ENCODE data around the gene ZNF90. TPM values are rescaled to one million over a fixed set of nuclear protein-coding genes. Genes with fewer than 3 reads are reported as not detected.
A peak's percentile ranks its signal among the peaks of the same experiment; 100 is the strongest.

The ZNF90 gene
- total and polyA plus RNA-seq, 2 experiments from 2014 or later: 102 to 122 TPM

GRCh38 chr19:20154636-20155035 is 76.8 kb downstream of the ZNF90 start (continued):
- TF ChIP-seq ZNF462 (CRISPR knock-in tag; IDR thresholded peaks at IDR 0.05): no peak
- TF ChIP-seq NANOG (IDR thresholded peaks at IDR 0.05; ENCODE audit: borderline replicate concordance): no peak
- no peak for TF ChIP-seq ZNF114 (CRISPR knock-in tag; IDR thresholded peaks at IDR 0.05)
- no peak for TF ChIP-seq ZNF331 (CRISPR knock-in tag; IDR thresholded peaks at IDR 0.05; ENCODE audit: low read depth)
- TF ChIP-seq ETS1 (IDR thresholded peaks at IDR 0.05): no peak
- no peak for TF ChIP-seq JUNB (IDR thresholded peaks at IDR 0.05; ENCODE audit: unreplicated experiment)

- Histone ChIP-seq H3K79me2 (replicated peaks; ENCODE audit: insufficient read depth) (peaks cover 5% of the 10 kb centered on the region), H3K27ac (ENCODE audit: low read depth) (no peak overlapping the region), H3F3A (replicated peaks; ENCODE audit: low read depth) (0 out of 2 replicates have a peak, but pooled peaks cover 4% of the 10 kb centered on the region), H3K4me1 (ENCODE audit: insufficient read depth) (peaks cover 43% of the 10 kb centered on the region), H3K9me2 (ENCODE audit: insufficient read depth) (no peaks in the 10 kb centered on the region), H3K4me3 (no peak overlapping the region), H3K27me3 (ENCODE audit: insufficient read depth) (no peaks in the 10 kb centered on the region), H4K20me1 (replicated peaks; ENCODE audit: insufficient read depth) (0 out of 2 replicates have a peak, but pooled peaks cover 1% of the 10 kb centered on the region), H3K4me2 (no peak overlapping the region), H2AFZ (peak overlapping the region; percentile 74; the same call in 1 of the 2 replicates), H3K36me3 (ENCODE audit: insufficient read depth) (no peaks in the 10 kb centered on the region)
- Mint-ChIP-seq H3K9me3 (peaks cover 7% of the 10 kb centered on the region), H3K27me3 (ENCODE audit: insufficient read depth, low read depth, poor library complexity) (peaks cover 16% of the 10 kb centered on the region), H3K4me3 (no peak overlapping the region), H3K27ac (no peak overlapping the region), H3K36me3 (ENCODE audit: low read depth) (peaks cover 3% of the 10 kb centered on the region), H3K4me1 (peaks cover 19% of the 10 kb centered on the region)
- DNase-seq (ENCODE audit: low spot score) (no peak), ATAC-seq (no peak)
- no peak for TF ChIP-seq EZH2phosphoT487 (IDR thresholded peaks at IDR 0.05; ENCODE audit: unreplicated experiment)
- TF ChIP-seq ETS1 (IDR thresholded peaks at IDR 0.05): no peak
- no peak for TF ChIP-seq STAT1 (IDR thresholded peaks at IDR 0.05; ENCODE audit: unreplicated experiment)
- TF ChIP-seq ZNF114 (CRISPR knock-in tag; IDR thresholded peaks at IDR 0.05): no peak
- TF ChIP-seq CREB1 (CRISPR knock-in tag; IDR thresholded peaks at IDR 0.05; ENCODE audit: low read depth): no peak
- no peak for TF ChIP-seq JUNB (IDR thresholded peaks at IDR 0.05; ENCODE audit: unreplicated experiment)
- TF ChIP-seq EZH2 (IDR thresholded peaks at IDR 0.05; ENCODE audit: low read depth, unreplicated experiment): no peak
- TF ChIP-seq ZNF331 (CRISPR knock-in tag; IDR thresholded peaks at IDR 0.05; ENCODE audit: low read depth): no peak
- no peak for TF ChIP-seq REST (IDR thresholded peaks at IDR 0.05; ENCODE audit: unreplicated experiment)
Observed at GRCh38 chr19:20162821-20163220, 85.0 kb downstream of the ZNF90 start.

Measured in GM23338 (cell line).